ENCODE measurements around the gene WWC2. TPM values are rescaled to one million over a fixed set of nuclear protein-coding genes. Genes with fewer than 3 reads are reported as not detected.
"Not testable (repeated sequence)": the region's sequence is repeated elsewhere in the genome, so short reads cannot be mapped to it uniquely, and the experiment has no call there.

WWC2 gene
- total RNA-seq, 1 donor from 2014 or later = 24.6 TPM

GRCh38 chr4:183192571-183192970 is 93.5 kb downstream of the WWC2 start:
- Mint-ChIP-seq H3K27ac (no peak overlapping the region), H3K27me3 (no peaks in the 10 kb centered on the region), H3K4me1 (ENCODE audit: unreplicated experiment) (peaks cover 15% of the 10 kb centered on the region), H3K9me3 (no peaks in the 10 kb centered on the region), H3K36me3 (peaks cover 4% of the 10 kb centered on the region), H3K4me3 (no peak overlapping the region)
- DNase-seq (ENCODE audit: extremely low spot score, unreplicated experiment) = no peak
- TF ChIP-seq CTCF (conservative IDR thresholded peaks at IDR 0.05) = no peak

GRCh38 chr4:183193730-183194338 is 94.8 kb downstream of the WWC2 start:
- H3K36me3 Mint-ChIP-seq; H3K27ac Mint-ChIP-seq; H3K4me3 Mint-ChIP-seq; DNase-seq (ENCODE audit: extremely low spot score, unreplicated experiment); H3K27me3 Mint-ChIP-seq; H3K9me3 Mint-ChIP-seq: not testable (repeated sequence)
- H3K4me1 Mint-ChIP-seq (ENCODE audit: unreplicated experiment) = peaks cover 15% of the 10 kb centered on the region

- H3K27me3 Mint-ChIP-seq = no peaks in the 10 kb centered on the region
- H3K9me3 Mint-ChIP-seq = no peaks in the 10 kb centered on the region
- TF ChIP-seq CTCF (conservative IDR thresholded peaks at IDR 0.05) = no peak
- peaks cover 11% of the 10 kb centered on the region for H3K4me1 Mint-ChIP-seq (ENCODE audit: unreplicated experiment)
- H3K27ac Mint-ChIP-seq = no peak overlapping the region
- DNase-seq (ENCODE audit: extremely low spot score, unreplicated experiment) = no peak
- no peak overlapping the region for H3K4me3 Mint-ChIP-seq
- H3K36me3 Mint-ChIP-seq = peaks cover 4% of the 10 kb centered on the region
These were observed 96.5 kb downstream of the WWC2 start for GRCh38 chr4:183195534-183195933.

GRCh38 chr4:183197140-183197539 is 98.1 kb downstream of the WWC2 start:
- Mint-ChIP-seq H3K27ac (no peak overlapping the region), H3K4me3 (no peak overlapping the region), H3K9me3 (no peaks in the 10 kb centered on the region), H3K36me3 (peaks cover 10% of the 10 kb centered on the region), H3K4me1 (ENCODE audit: unreplicated experiment) (peaks cover 10% of the 10 kb centered on the region), H3K27me3 (no peaks in the 10 kb centered on the region)
- no peak for DNase-seq (ENCODE audit: extremely low spot score, unreplicated experiment)
- no peak for TF ChIP-seq CTCF (conservative IDR thresholded peaks at IDR 0.05)

GRCh38 chr4:183200453-183200852 is 101.4 kb downstream of the WWC2 start:
- peaks cover 6% of the 10 kb centered on the region for H3K4me1 Mint-ChIP-seq (ENCODE audit: unreplicated experiment)
- no peaks in the 10 kb centered on the region for H3K27me3 Mint-ChIP-seq
- H3K27ac Mint-ChIP-seq = no peak overlapping the region
- DNase-seq (ENCODE audit: extremely low spot score, unreplicated experiment) = no peak
- H3K9me3 Mint-ChIP-seq = no peaks in the 10 kb centered on the region
- H3K36me3 Mint-ChIP-seq = peaks cover 10% of the 10 kb centered on the region
- no peak for TF ChIP-seq CTCF (conservative IDR thresholded peaks at IDR 0.05)
- no peak overlapping the region for H3K4me3 Mint-ChIP-seq

- Mint-ChIP-seq H3K4me3 (no peak overlapping the region), H3K36me3 (peaks cover 6% of the 10 kb centered on the region), H3K27ac (no peak overlapping the region), H3K27me3 (no peaks in the 10 kb centered on the region), H3K9me3 (no peaks in the 10 kb centered on the region), H3K4me1 (ENCODE audit: unreplicated experiment) (peaks cover 6% of the 10 kb centered on the region)
- no peak for TF ChIP-seq CTCF (conservative IDR thresholded peaks at IDR 0.05)
- no peak for DNase-seq (ENCODE audit: extremely low spot score, unreplicated experiment)
These were observed 102.3 kb downstream of the WWC2 start for GRCh38 chr4:183201331-183201730.

Measured in type B pancreatic cell (in vitro differentiated cells).